Uterus (tissue), 2 donors: Measurements from ENCODE around the gene COG6.

Experiments
- POLR2A ChIP-seq, 2 donors: fragments of 450-650 bp; IDR thresholded peaks; one replicate each; pipeline ENCODE4 v1.6.1; 2016; ENCODE audit warnings: antibody characterized with exemption in 2 of 2, mild to moderate bottlenecking in 1 of 2, moderate library complexity in 1 of 2
- TF ChIP-seq, protein P1 (sequence below), 4 experiments: fragments of 200-600 bp in 2 of 4; fragments of 450-650 bp in 2 of 4; sonication (generic) in 2 of 4; IDR thresholded peaks; one replicate each; pipeline ENCODE4 v1.5.1; 2016 to 2019; ENCODE audit warnings: antibody characterized with exemption in 4 of 4, mild to moderate bottlenecking in 2 of 4, moderate library complexity in 1 of 4

DNA sequence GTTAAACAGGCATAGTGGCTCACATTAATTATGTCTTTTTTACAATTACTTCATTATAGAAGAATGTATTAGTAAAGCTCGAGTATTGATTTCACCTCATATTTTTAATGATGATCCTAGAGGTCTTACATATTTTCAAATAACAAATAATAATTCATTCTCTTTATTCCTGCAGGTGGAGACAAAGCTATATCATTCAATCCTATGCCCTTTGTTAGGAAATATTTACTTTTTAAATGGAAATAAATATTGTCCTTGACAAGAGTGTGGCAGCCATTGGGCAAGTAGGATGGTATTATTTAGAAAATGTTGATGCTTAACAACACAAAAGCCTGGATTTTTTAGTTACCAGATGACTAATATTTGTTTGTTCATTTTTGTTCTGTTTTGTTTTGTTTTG lies 127.6 kb downstream of the COG6 start:
- TF ChIP-seq, protein P1, sequence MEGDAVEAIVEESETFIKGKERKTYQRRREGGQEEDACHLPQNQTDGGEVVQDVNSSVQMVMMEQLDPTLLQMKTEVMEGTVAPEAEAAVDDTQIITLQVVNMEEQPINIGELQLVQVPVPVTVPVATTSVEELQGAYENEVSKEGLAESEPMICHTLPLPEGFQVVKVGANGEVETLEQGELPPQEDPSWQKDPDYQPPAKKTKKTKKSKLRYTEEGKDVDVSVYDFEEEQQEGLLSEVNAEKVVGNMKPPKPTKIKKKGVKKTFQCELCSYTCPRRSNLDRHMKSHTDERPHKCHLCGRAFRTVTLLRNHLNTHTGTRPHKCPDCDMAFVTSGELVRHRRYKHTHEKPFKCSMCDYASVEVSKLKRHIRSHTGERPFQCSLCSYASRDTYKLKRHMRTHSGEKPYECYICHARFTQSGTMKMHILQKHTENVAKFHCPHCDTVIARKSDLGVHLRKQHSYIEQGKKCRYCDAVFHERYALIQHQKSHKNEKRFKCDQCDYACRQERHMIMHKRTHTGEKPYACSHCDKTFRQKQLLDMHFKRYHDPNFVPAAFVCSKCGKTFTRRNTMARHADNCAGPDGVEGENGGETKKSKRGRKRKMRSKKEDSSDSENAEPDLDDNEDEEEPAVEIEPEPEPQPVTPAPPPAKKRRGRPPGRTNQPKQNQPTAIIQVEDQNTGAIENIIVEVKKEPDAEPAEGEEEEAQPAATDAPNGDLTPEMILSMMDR (IDR thresholded peaks at IDR 0.05), result no peak
- TF ChIP-seq POLR2A (IDR thresholded peaks at IDR 0.05), result no peak
